OCI-M2 (cell line): ENCODE data around the gene LRATD1.
"Not testable (repeated sequence)": the region's sequence is repeated elsewhere in the genome, so short reads cannot be mapped to it uniquely, and the experiment has no call there.

Experiments used
- DNase-seq: peaks from one replicate; lab custom pipeline; 2025; ENCODE audit not compliant: unreplicated experiment; lab: John Stamatoyannopoulos, UW

LRATD1 gene

GRCh38 chr2:14632133-14632936, at the start of gene LRATD1:
TSS of gene LRATD1 (plus strand) at chr2:14632717. CDS start at chr2:14633980, 1,263 bp downstream.
- DNase-seq: no peak

GRCh38 chr2:14583059-14583458, 49.5 kb upstream of the LRATD1 start:
- no peak for DNase-seq

GRCh38 chr2:14583802-14584201, 48.7 kb upstream of the LRATD1 start:
- no peak for DNase-seq

- DNase-seq: no peak
Observed at GRCh38 chr2:14587119-14587518, 45.4 kb upstream of the LRATD1 start.

- DNase-seq: no peak
Observed at GRCh38 chr2:14601156-14601770, 31.3 kb upstream of the LRATD1 start.

GRCh38 chr2:14602309-14602708, 30.2 kb upstream of the LRATD1 start:
- no peak for DNase-seq

- DNase-seq: no peak
Observed at GRCh38 chr2:14603676-14604075, 28.8 kb upstream of the LRATD1 start.

- DNase-seq: no peak
Observed at GRCh38 chr2:14608245-14608644, 24.3 kb upstream of the LRATD1 start.

GRCh38 chr2:14614017-14614416, 18.5 kb upstream of the LRATD1 start:
- DNase-seq: no peak

- DNase-seq: no peak
Observed at GRCh38 chr2:14615121-14615520, 17.4 kb upstream of the LRATD1 start.

GRCh38 chr2:14615760-14616159, 16.8 kb upstream of the LRATD1 start:
- DNase-seq: no peak

- DNase-seq: no peak
Observed at GRCh38 chr2:14616342-14616741, 16.2 kb upstream of the LRATD1 start.

- no peak for DNase-seq
Observed at GRCh38 chr2:14616950-14617349, 15.6 kb upstream of the LRATD1 start.

- DNase-seq: no peak
Observed at GRCh38 chr2:14619441-14619840, 13.1 kb upstream of the LRATD1 start.

- DNase-seq: no peak
Observed at GRCh38 chr2:14621114-14621513, 11.4 kb upstream of the LRATD1 start.

- no peak for DNase-seq
Observed at GRCh38 chr2:14621906-14622549, 10.5 kb upstream of the LRATD1 start.

GRCh38 chr2:14622550-14622939, 10.0 kb upstream of the LRATD1 start:
- not testable (repeated sequence) for DNase-seq

GRCh38 chr2:14623237-14623636, 9.3 kb upstream of the LRATD1 start:
- DNase-seq: no peak

- no peak for DNase-seq
Observed at GRCh38 chr2:14626873-14627272, 5.6 kb upstream of the LRATD1 start.

GRCh38 chr2:14628901-14629300, 3.6 kb upstream of the LRATD1 start:
- no peak for DNase-seq

- no peak for DNase-seq
Observed at GRCh38 chr2:14631406-14632040, 994 bp upstream of the LRATD1 start.

GRCh38 chr2:14633061-14633460, 544 bp downstream of the LRATD1 start:
- no peak for DNase-seq
